Measurements from ENCODE around the gene RAP2C. TPM values are rescaled to one million over a fixed set of nuclear protein-coding genes. Genes with fewer than 3 reads are reported as not detected.

The RAP2C gene
- total and polyA plus RNA-seq, 4 donors: 17.1 to 32.0 (median 23.4) TPM

DNA sequence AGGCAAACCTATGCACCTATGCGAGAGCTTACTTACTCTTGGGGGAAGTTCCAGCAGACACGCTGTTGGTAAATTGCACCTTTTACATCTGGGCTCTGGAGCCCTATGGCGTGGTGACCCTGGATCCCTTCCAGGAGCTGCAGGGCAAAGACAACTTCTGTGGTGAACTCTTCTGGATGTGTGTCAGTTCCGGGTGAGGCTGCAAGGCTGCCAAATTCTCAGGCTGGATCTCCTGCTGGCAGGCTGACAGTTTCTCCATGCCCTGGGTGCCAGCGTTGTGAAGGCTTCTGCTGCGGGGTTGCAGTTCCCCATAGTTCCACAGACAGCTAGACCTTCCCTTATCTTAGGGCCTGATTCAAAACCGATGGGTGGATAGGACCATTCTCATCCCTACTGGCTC is 37.9 kb downstream of the RAP2C start:
- H3K9ac ChIP-seq (ENCODE audit: insufficient read depth in 1 of 2, low read length in 2 of 2): no peak overlapping the region
- no peak overlapping the region for H3K27ac ChIP-seq (ENCODE audit: low read depth in 1 of 2, low read length in 1 of 2)
- peaks cover 0 to 45% (median 9%) of the 10 kb centered on the region in 3 donors for H3K27me3 ChIP-seq (ENCODE audit: control insufficient read depth in 3 of 3, insufficient read depth in 3 of 3, low read length in 2 of 3)
- TF ChIP-seq, protein P1, sequence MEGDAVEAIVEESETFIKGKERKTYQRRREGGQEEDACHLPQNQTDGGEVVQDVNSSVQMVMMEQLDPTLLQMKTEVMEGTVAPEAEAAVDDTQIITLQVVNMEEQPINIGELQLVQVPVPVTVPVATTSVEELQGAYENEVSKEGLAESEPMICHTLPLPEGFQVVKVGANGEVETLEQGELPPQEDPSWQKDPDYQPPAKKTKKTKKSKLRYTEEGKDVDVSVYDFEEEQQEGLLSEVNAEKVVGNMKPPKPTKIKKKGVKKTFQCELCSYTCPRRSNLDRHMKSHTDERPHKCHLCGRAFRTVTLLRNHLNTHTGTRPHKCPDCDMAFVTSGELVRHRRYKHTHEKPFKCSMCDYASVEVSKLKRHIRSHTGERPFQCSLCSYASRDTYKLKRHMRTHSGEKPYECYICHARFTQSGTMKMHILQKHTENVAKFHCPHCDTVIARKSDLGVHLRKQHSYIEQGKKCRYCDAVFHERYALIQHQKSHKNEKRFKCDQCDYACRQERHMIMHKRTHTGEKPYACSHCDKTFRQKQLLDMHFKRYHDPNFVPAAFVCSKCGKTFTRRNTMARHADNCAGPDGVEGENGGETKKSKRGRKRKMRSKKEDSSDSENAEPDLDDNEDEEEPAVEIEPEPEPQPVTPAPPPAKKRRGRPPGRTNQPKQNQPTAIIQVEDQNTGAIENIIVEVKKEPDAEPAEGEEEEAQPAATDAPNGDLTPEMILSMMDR (IDR thresholded peaks at IDR 0.05; ENCODE audit: control extremely low read depth, extremely low read depth): no peak
- H3K9me3 ChIP-seq (ENCODE audit: control insufficient read depth in 4 of 4, insufficient read depth in 3 of 4, low read length in 3 of 4): peaks cover 0 to 2% (median 0%) of the 10 kb centered on the region in 4 donors
- 72 to 79% methylated on average over 6 to 7 of the region's 7 CpGs for WGBS, 2 donors
- no peak overlapping the region for H3K4me3 ChIP-seq
- DNase-seq (no peak), ATAC-seq (ENCODE audit: insufficient read depth, low FRiP score) (no peak)
- no peaks in the 10 kb centered on the region for H3K4me1 ChIP-seq (ENCODE audit: control insufficient read depth in 5 of 5, insufficient read depth in 5 of 5, low read length in 5 of 5)
- no peaks in the 10 kb centered on the region for H3K36me3 ChIP-seq (ENCODE audit: control insufficient read depth in 4 of 4, insufficient read depth in 4 of 4, low read length in 4 of 4)

DNA sequence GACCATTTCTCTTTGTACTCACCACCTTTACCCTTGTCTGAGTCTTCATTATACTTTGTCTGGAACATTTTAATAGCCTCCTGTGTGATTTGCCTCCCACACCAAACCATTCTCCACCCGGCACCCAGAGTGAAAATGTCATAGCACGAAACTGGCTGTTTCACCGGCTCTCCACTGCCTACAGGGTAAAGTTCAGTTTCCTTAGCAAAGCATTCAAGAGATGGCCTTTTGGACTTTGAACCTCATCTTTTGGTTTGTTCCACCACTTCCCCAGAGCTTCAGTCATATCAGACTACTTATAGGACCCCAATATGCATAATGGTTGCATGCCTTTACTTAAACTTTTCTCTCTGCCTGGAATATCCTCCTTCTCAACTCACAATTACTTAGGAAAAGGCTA is 38.3 kb downstream of the RAP2C start:
- Histone ChIP-seq H3K9me3 (ENCODE audit: control insufficient read depth in 4 of 4, insufficient read depth in 3 of 4, low read length in 3 of 4) (peaks cover 0 to 2% (median 0%) of the 10 kb centered on the region in 4 donors), H3K4me1 (ENCODE audit: control insufficient read depth in 5 of 5, insufficient read depth in 5 of 5, low read length in 5 of 5) (no peaks in the 10 kb centered on the region), H3K36me3 (ENCODE audit: control insufficient read depth in 4 of 4, insufficient read depth in 4 of 4, low read length in 4 of 4) (no peaks in the 10 kb centered on the region), H3K9ac (ENCODE audit: insufficient read depth in 1 of 2, low read length in 2 of 2) (no peak overlapping the region), H3K27me3 (ENCODE audit: control insufficient read depth in 3 of 3, insufficient read depth in 3 of 3, low read length in 2 of 3) (peaks cover 0 to 41% (median 7%) of the 10 kb centered on the region in 3 donors), H3K27ac (ENCODE audit: low read depth in 1 of 2, low read length in 1 of 2) (no peak overlapping the region), H3K4me3 (no peak overlapping the region)
- WGBS, 2 donors: 91 to 94% methylated on average over 3 of the region's 3 CpGs
- ATAC-seq (ENCODE audit: insufficient read depth, low FRiP score): no peak
- TF ChIP-seq, protein P1 (IDR thresholded peaks at IDR 0.05; ENCODE audit: control extremely low read depth, extremely low read depth): no peak
- DNase-seq: no peak

DNA sequence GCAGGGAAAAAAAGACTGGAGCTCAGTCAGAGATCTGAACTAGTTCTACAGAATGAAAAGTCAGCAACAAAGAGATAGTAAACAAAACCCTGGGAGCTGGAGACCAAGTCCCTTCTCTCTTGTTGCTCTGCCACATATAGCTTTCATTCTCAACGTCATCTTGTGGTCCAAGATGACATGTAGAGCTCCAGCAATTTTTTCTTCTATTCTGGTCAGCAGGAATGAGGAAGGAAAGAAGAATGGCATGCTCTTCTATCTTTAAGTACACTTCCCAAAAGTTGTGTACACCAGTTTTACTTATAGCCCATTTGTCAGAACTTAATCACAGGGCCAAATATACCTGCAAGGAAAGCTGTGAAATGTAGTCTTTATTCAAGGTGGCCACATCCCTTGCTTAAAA is 45.6 kb downstream of the RAP2C start:
- DNase-seq: no peak
- H3K4me3 ChIP-seq: no peak overlapping the region
- 14 to 27% methylated on average over 1 of the region's 1 CpG for WGBS, 2 donors

More for the DNA sequence above, 45.6 kb downstream of the RAP2C start:
- ATAC-seq (ENCODE audit: insufficient read depth, low FRiP score): no peak
- TF ChIP-seq, protein P1 (IDR thresholded peaks at IDR 0.05; ENCODE audit: control extremely low read depth, extremely low read depth): no peak
- Histone ChIP-seq H3K4me1 (ENCODE audit: control insufficient read depth in 5 of 5, insufficient read depth in 5 of 5, low read length in 5 of 5) (no peaks in the 10 kb centered on the region), H3K9ac (ENCODE audit: insufficient read depth in 1 of 2, low read length in 2 of 2) (no peak overlapping the region), H3K27ac (ENCODE audit: low read depth in 1 of 2, low read length in 1 of 2) (no peak overlapping the region), H3K36me3 (ENCODE audit: control insufficient read depth in 4 of 4, insufficient read depth in 4 of 4, low read length in 4 of 4) (no peaks in the 10 kb centered on the region), H3K27me3 (ENCODE audit: control insufficient read depth in 3 of 3, insufficient read depth in 3 of 3, low read length in 2 of 3) (peaks cover 2 to 33% (median 7%) of the 10 kb centered on the region in 3 donors), H3K9me3 (ENCODE audit: control insufficient read depth in 4 of 4, insufficient read depth in 3 of 4, low read length in 3 of 4) (peaks cover 0 to 2% (median 0%) of the 10 kb centered on the region in 4 donors)
